BLaER1 (cell line): ENCODE results near the gene TRPV6.

ENCODE experiments used
- H3K27ac ChIP-seq: shearing (Covaris generic); formaldehyde crosslinking; 2 replicates; pipeline ENCODE4 v1.8.1; 2022
- H3K27me3 ChIP-seq: shearing (Covaris generic); formaldehyde crosslinking; 2 replicates; pipeline ENCODE4 v1.8.1; 2022
- H3K36me3 ChIP-seq: shearing (Covaris generic); formaldehyde crosslinking; 2 replicates; pipeline ENCODE4 v1.8.1; 2022
- H3K4me1 ChIP-seq: shearing (Covaris generic); formaldehyde crosslinking; 2 replicates; pipeline ENCODE4 v1.8.1; 2022
- H3K4me2 ChIP-seq: shearing (Covaris generic); formaldehyde crosslinking; 2 replicates; pipeline ENCODE4 v1.8.1; 2022
- H3K4me3 ChIP-seq: shearing (Covaris generic); formaldehyde crosslinking; 2 replicates; pipeline ENCODE4 v1.8.1; 2022
- H3K9ac ChIP-seq: shearing (Covaris generic); formaldehyde crosslinking; 2 replicates; pipeline ENCODE4 v1.8.1; 2022
- H3K9me3 ChIP-seq: shearing (Covaris generic); formaldehyde crosslinking; 2 replicates; pipeline ENCODE4 v1.8.1; 2022
- H4K20me1 ChIP-seq: shearing (Covaris generic); formaldehyde crosslinking; 2 replicates; pipeline ENCODE4 v1.8.1; 2022
- Cebpa-rat ChIP-seq: shearing (Covaris generic); IDR thresholded peaks from 2 replicates; pipeline ENCODE4 v1.8.1; 2022

Gene TRPV6

DNA sequence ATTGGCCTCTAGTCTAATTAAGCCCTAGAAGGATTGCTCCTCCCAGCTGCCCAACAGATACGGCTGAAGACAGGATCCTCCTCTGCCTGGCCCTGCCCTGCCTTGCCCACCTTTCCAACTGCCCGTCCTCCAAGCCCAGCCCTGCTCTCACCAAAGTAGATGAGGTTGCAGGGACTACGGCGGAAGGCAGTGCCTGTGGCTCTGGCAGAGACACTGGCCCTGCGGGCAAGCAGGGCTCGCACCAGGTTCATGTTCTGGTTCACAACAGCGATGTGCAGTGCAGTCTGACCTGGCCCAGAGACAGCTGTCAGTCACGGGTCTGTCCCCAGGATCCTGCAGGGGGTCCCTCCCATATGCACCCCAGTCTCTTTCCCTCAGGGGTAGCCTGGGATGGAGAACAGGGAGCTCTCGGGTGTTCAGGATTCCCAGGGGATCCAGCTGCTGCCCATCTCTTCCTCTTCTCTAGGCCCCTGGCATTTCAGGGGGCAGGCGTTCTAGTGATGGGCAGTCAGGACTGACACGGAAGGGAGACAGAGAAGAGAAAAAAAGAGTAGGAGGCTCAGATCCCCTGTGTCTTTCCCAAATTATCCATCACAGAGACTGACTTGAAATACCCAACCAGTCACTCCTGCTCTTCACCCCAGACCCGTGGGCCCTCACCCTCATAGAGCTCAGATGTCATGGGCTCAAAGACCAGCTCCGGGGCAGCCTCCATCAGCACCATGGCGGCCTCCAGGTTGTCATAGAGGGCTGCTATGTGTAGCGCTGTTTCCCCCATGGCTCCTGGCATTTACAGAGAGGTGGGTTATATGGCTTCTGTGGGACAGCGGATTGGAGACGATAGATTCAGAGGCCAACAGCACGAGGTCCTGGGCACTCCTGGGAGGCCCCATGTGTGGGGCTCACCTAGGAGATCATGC is 8.3 kb downstream of the TRPV6 start:
- H3K4me2 ChIP-seq, result no peak overlapping the region
- no peaks in the 10 kb centered on the region for H3K36me3 ChIP-seq
- H3K27me3 ChIP-seq, result no peaks in the 10 kb centered on the region
- H4K20me1 ChIP-seq, result no peaks in the 10 kb centered on the region
- H3K27ac ChIP-seq, result no peak overlapping the region
- no peaks in the 10 kb centered on the region for H3K9me3 ChIP-seq
- H3K4me1 ChIP-seq, result no peaks in the 10 kb centered on the region
- no peak for TF ChIP-seq Cebpa-rat
- H3K9ac ChIP-seq, result no peak overlapping the region
- H3K4me3 ChIP-seq, result no peak overlapping the region

GRCh38 chr7:142876236-142876960 is 9.1 kb downstream of the TRPV6 start:
- 0 out of 2 replicates have a peak, but pooled peaks cover under 1% of the 10 kb centered on the region for H3K36me3 ChIP-seq
- H3K9me3 ChIP-seq, result no peaks in the 10 kb centered on the region
- H3K4me2 ChIP-seq, result no peak overlapping the region
- TF ChIP-seq Cebpa-rat, result no peak
- no peaks in the 10 kb centered on the region for H4K20me1 ChIP-seq
- no peak overlapping the region for H3K4me3 ChIP-seq
- no peak overlapping the region for H3K27ac ChIP-seq
- H3K27me3 ChIP-seq, result no peaks in the 10 kb centered on the region
- no peaks in the 10 kb centered on the region for H3K4me1 ChIP-seq
- H3K9ac ChIP-seq, result no peak overlapping the region

- no peaks in the 10 kb centered on the region for H3K9me3 ChIP-seq
- H3K27me3 ChIP-seq, result no peaks in the 10 kb centered on the region
Observed at GRCh38 chr7:142875456-142875855, 10.1 kb downstream of the TRPV6 start.

DNA sequence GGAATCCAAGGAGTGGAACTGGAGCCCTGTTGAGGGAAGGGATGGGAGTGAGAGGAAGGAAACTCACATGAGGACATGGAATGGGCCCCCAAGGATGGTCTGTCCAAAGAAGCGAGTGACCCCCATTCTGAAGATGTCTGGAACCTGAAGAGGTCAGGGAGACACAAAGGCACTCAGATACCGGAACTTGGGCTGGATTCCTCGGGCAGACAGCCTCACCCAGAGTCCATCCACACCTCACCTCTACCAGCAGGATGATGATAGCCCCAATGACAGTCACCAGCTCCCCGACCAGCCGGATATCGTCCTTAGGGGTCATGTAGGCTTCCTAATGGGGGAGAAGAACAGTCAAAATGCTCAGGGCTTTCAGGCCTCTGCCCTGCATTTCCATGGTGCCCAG is 10.7 kb downstream of the TRPV6 start:
- H3K9ac ChIP-seq, result no peak overlapping the region
- no peaks in the 10 kb centered on the region for H3K4me1 ChIP-seq
- H3K27me3 ChIP-seq, result no peaks in the 10 kb centered on the region
- H3K4me2 ChIP-seq, result no peak overlapping the region
- no peak overlapping the region for H3K4me3 ChIP-seq
- no peak overlapping the region for H3K27ac ChIP-seq
- no peaks in the 10 kb centered on the region for H4K20me1 ChIP-seq
- peaks cover 15% of the 10 kb centered on the region; the same call in 1 of the 2 replicates for H3K36me3 ChIP-seq
- no peak for TF ChIP-seq Cebpa-rat
- H3K9me3 ChIP-seq, result no peaks in the 10 kb centered on the region

More at GRCh38 chr7:142875456-142875855, 10.1 kb downstream of the TRPV6 start:
- H3K4me1 ChIP-seq, result no peaks in the 10 kb centered on the region
- H3K36me3 ChIP-seq, result peaks cover 10% of the 10 kb centered on the region; the same call in 1 of the 2 replicates
- H4K20me1 ChIP-seq, result no peaks in the 10 kb centered on the region
- no peak for TF ChIP-seq Cebpa-rat
- H3K4me2 ChIP-seq, result no peak overlapping the region
- no peak overlapping the region for H3K27ac ChIP-seq
- no peak overlapping the region for H3K4me3 ChIP-seq
- H3K9ac ChIP-seq, result no peak overlapping the region

DNA sequence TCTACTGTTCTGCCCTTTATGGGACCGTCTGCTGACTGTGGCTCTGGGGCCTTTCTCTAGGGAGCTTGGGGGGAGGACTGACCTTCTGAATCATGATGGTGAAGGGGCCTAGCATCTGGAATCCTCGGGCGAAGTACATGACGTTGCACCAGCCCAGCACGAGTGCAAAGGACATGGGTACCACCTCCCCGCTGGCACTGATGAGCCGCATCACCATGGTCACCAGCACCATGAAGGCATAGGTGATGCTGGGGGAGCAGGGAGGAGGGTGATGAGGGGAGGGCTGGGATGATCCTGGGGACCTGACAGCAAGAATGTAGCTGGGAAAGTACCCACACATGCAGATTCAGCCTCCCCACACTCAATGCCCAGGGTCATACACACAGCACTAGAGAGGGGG is 11.1 kb downstream of the TRPV6 start:
- Histone ChIP-seq H3K9me3 (no peaks in the 10 kb centered on the region), H3K4me1 (no peaks in the 10 kb centered on the region), H3K27ac (no peak overlapping the region), H3K36me3 (peaks cover 15% of the 10 kb centered on the region; the same call in 1 of the 2 replicates), H4K20me1 (no peaks in the 10 kb centered on the region), H3K4me2 (no peak overlapping the region), H3K9ac (no peak overlapping the region), H3K27me3 (no peaks in the 10 kb centered on the region), H3K4me3 (no peak overlapping the region)
- no peak for TF ChIP-seq Cebpa-rat

- Histone ChIP-seq H3K9ac (no peak overlapping the region), H3K27ac (no peak overlapping the region), H3K9me3 (no peaks in the 10 kb centered on the region), H3K4me3 (no peak overlapping the region), H3K4me1 (no peaks in the 10 kb centered on the region), H3K4me2 (no peak overlapping the region), H3K27me3 (no peaks in the 10 kb centered on the region), H4K20me1 (no peaks in the 10 kb centered on the region), H3K36me3 (peaks cover 15% of the 10 kb centered on the region; the same call in 1 of the 2 replicates)
- no peak for TF ChIP-seq Cebpa-rat
Observed at GRCh38 chr7:142873871-142874270, 11.7 kb downstream of the TRPV6 start.

- no peaks in the 10 kb centered on the region for H3K27me3 ChIP-seq
- H3K4me2 ChIP-seq, result no peak overlapping the region
- no peaks in the 10 kb centered on the region for H3K9me3 ChIP-seq
- no peak overlapping the region for H3K27ac ChIP-seq
- no peak overlapping the region for H3K9ac ChIP-seq
- H3K36me3 ChIP-seq, result peaks cover 15% of the 10 kb centered on the region; the same call in 1 of the 2 replicates
- no peaks in the 10 kb centered on the region for H4K20me1 ChIP-seq
- H3K4me3 ChIP-seq, result no peak overlapping the region
- no peak for TF ChIP-seq Cebpa-rat
- no peaks in the 10 kb centered on the region for H3K4me1 ChIP-seq
Observed at GRCh38 chr7:142873281-142873784, 12.2 kb downstream of the TRPV6 start.

- no peak for TF ChIP-seq Cebpa-rat
- H3K36me3 ChIP-seq, result peaks cover 15% of the 10 kb centered on the region; the same call in 1 of the 2 replicates
- no peaks in the 10 kb centered on the region for H3K9me3 ChIP-seq
- H3K27ac ChIP-seq, result no peak overlapping the region
- peaks cover 7% of the 10 kb centered on the region; the same call in 1 of the 2 replicates for H3K4me1 ChIP-seq
- H3K9ac ChIP-seq, result no peak overlapping the region
- no peaks in the 10 kb centered on the region for H3K27me3 ChIP-seq
- no peaks in the 10 kb centered on the region for H4K20me1 ChIP-seq
- no peak overlapping the region for H3K4me3 ChIP-seq
- no peak overlapping the region for H3K4me2 ChIP-seq
Observed at GRCh38 chr7:142872106-142872675, 13.4 kb downstream of the TRPV6 start.

DNA sequence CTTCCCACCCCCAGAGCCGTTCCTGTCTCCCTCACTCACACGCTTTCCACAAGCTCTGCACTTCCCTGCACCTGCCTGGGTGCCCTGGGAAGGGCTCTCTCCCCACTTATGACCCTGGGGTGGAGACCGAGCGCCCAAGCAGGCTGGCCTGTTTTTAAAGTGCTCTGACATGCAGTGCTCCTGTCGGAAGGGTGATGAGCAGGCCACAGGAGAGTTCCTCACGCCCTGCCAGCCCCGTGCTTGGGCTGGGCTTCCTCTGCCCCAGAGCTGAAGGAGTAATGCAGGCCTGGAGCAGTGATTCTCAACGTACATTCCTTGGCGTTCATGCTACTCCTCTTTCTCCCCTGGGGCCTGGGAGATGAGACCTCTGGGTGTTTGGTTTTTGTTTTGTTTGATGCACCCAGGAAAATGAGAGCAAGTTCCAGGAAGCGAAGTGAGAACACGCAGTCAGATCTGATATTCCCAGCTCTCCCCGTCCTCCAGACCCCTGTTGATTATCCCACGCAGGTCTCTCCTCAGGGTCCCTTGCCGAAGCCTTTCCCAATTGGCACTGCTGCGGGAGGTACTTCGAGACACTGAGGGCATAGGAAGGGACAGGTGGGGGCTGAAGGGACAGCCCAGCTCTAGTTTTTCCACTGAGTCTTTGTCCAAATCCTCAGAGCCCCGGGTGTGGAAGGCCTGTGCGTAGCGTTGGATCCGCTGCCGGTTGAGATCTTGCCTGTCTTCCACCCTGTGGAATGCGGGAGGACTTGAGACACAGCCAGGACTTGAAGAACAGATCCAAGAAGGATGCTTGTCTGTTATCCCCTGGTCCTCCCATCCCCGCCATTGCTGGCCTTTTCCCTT is 14.1 kb downstream of the TRPV6 start:
- no peak overlapping the region for H3K4me3 ChIP-seq
- TF ChIP-seq Cebpa-rat, result no peak

More for the DNA sequence above, 14.1 kb downstream of the TRPV6 start:
- Histone ChIP-seq H3K9ac (no peak overlapping the region), H3K36me3 (peaks cover 15% of the 10 kb centered on the region; the same call in 1 of the 2 replicates), H3K4me1 (peaks cover 13% of the 10 kb centered on the region; the same call in 1 of the 2 replicates), H4K20me1 (no peaks in the 10 kb centered on the region), H3K27me3 (no peaks in the 10 kb centered on the region), H3K27ac (no peak overlapping the region), H3K9me3 (no peaks in the 10 kb centered on the region), H3K4me2 (no peak overlapping the region)
